ENCODE results near the gene CES3.
A peak's percentile ranks its signal among the peaks of the same experiment; 100 is the strongest.
"Not testable (repeated sequence)": the region's sequence is repeated elsewhere in the genome, so short reads cannot be mapped to it uniquely, and the experiment has no call there.

Gene CES3

GRCh38 chr16:66928702-66929388, 32.2 kb upstream of the CES3 start:
- Histone ChIP-seq H3K9ac (ENCODE audit: low read depth, low read length) (no peak overlapping the region), H3K36me3 (ENCODE audit: insufficient read depth, low read length) (peaks cover 8% of the 10 kb centered on the region), H3K4me3 (ENCODE audit: low read length) (no peak overlapping the region), H3K4me1 (ENCODE audit: control insufficient read depth, insufficient read depth, low read length) (peaks cover 47% of the 10 kb centered on the region), H3K9me3 (replicated peaks; ENCODE audit: low read length) (no peaks in the 10 kb centered on the region), H3K4me2 (ENCODE audit: low read length) (no peak overlapping the region), H3K27me3 (ENCODE audit: control insufficient read depth, insufficient read depth, low read length) (peaks cover 6% of the 10 kb centered on the region)

GRCh38 chr16:66930189-66930588, 30.9 kb upstream of the CES3 start:
- Histone ChIP-seq H3K36me3 (ENCODE audit: insufficient read depth, low read length) (peaks cover 8% of the 10 kb centered on the region), H3K9ac (ENCODE audit: low read depth, low read length) (no peak overlapping the region), H3K4me1 (ENCODE audit: control insufficient read depth, insufficient read depth, low read length) (peaks cover 41% of the 10 kb centered on the region), H3K4me3 (ENCODE audit: low read length) (no peak overlapping the region), H3K27me3 (ENCODE audit: control insufficient read depth, insufficient read depth, low read length) (no peaks in the 10 kb centered on the region), H3K4me2 (ENCODE audit: low read length) (no peak overlapping the region), H3K9me3 (replicated peaks; ENCODE audit: low read length) (no peaks in the 10 kb centered on the region)

GRCh38 chr16:66931665-66932064, 29.4 kb upstream of the CES3 start:
- Histone ChIP-seq H3K4me1 (ENCODE audit: control insufficient read depth, insufficient read depth, low read length) (peaks cover 39% of the 10 kb centered on the region), H3K9me3 (replicated peaks; ENCODE audit: low read length) (no peaks in the 10 kb centered on the region), H3K4me2 (ENCODE audit: low read length) (no peak overlapping the region), H3K9ac (ENCODE audit: low read depth, low read length) (no peak overlapping the region), H3K36me3 (ENCODE audit: insufficient read depth, low read length) (peaks cover 8% of the 10 kb centered on the region), H3K27me3 (ENCODE audit: control insufficient read depth, insufficient read depth, low read length) (no peaks in the 10 kb centered on the region), H3K4me3 (ENCODE audit: low read length) (no peak overlapping the region)

GRCh38 chr16:66932076-66932475, 29.0 kb upstream of the CES3 start:
- Histone ChIP-seq H3K9ac (ENCODE audit: low read depth, low read length) (no peak overlapping the region), H3K9me3 (replicated peaks; ENCODE audit: low read length) (no peaks in the 10 kb centered on the region), H3K27me3 (ENCODE audit: control insufficient read depth, insufficient read depth, low read length) (no peaks in the 10 kb centered on the region), H3K4me1 (ENCODE audit: control insufficient read depth, insufficient read depth, low read length) (peaks cover 35% of the 10 kb centered on the region), H3K4me2 (ENCODE audit: low read length) (no peak overlapping the region), H3K36me3 (ENCODE audit: insufficient read depth, low read length) (peaks cover 9% of the 10 kb centered on the region), H3K4me3 (ENCODE audit: low read length) (no peak overlapping the region)

- Histone ChIP-seq H3K36me3 (ENCODE audit: insufficient read depth, low read length) (peaks cover 22% of the 10 kb centered on the region), H3K4me3 (ENCODE audit: low read length) (peak overlapping the region; percentile 100), H3K4me1 (ENCODE audit: control insufficient read depth, insufficient read depth, low read length) (peaks cover 18% of the 10 kb centered on the region), H3K9ac (ENCODE audit: low read depth, low read length) (peak overlapping the region; percentile 100), H3K9me3 (replicated peaks; ENCODE audit: low read length) (no peaks in the 10 kb centered on the region), H3K27me3 (ENCODE audit: control insufficient read depth, insufficient read depth, low read length) (no peaks in the 10 kb centered on the region), H3K4me2 (ENCODE audit: low read length) (peak overlapping the region; percentile 95)
Observed at GRCh38 chr16:66933776-66934137, 27.3 kb upstream of the CES3 start.

GRCh38 chr16:66934138-66934838, 26.8 kb upstream of the CES3 start, which contains the start of gene CIAO2B:
CIAO2B (minus strand) TSS chr16:66934402; CDS start chr16:66934364, 38 bp downstream.
- Histone ChIP-seq H3K4me1 (ENCODE audit: control insufficient read depth, insufficient read depth, low read length) (peaks cover 18% of the 10 kb centered on the region), H3K27me3 (ENCODE audit: control insufficient read depth, insufficient read depth, low read length) (no peaks in the 10 kb centered on the region), H3K4me3 (ENCODE audit: low read length) (peak within 1 kb of the TSS; percentile 100), H3K9me3 (replicated peaks; ENCODE audit: low read length) (no peaks in the 10 kb centered on the region), H3K9ac (ENCODE audit: low read depth, low read length) (peak within 1 kb of the TSS; percentile 100), H3K36me3 (ENCODE audit: insufficient read depth, low read length) (peaks cover 22% of the 10 kb centered on the region), H3K4me2 (ENCODE audit: low read length) (peak within 1 kb of the TSS; percentile 95)

- peaks cover 18% of the 10 kb centered on the region for H3K4me1 ChIP-seq (ENCODE audit: control insufficient read depth, insufficient read depth, low read length)
- peak overlapping the region; percentile 95 for H3K4me2 ChIP-seq (ENCODE audit: low read length)
- not testable (repeated sequence) for H3K27me3 ChIP-seq (ENCODE audit: control insufficient read depth, insufficient read depth, low read length); H3K9me3 ChIP-seq (replicated peaks; ENCODE audit: low read length)
- H3K9ac ChIP-seq (ENCODE audit: low read depth, low read length), result peak overlapping the region; percentile 100
- H3K4me3 ChIP-seq (ENCODE audit: low read length), result peak overlapping the region; percentile 100
- peaks cover 25% of the 10 kb centered on the region for H3K36me3 ChIP-seq (ENCODE audit: insufficient read depth, low read length)
Observed at GRCh38 chr16:66934839-66935313, 26.2 kb upstream of the CES3 start.

- Histone ChIP-seq H3K9me3 (replicated peaks; ENCODE audit: low read length) (no peaks in the 10 kb centered on the region), H3K36me3 (ENCODE audit: insufficient read depth, low read length) (peaks cover 31% of the 10 kb centered on the region), H3K4me3 (ENCODE audit: low read length) (peak within 1 kb of the TSS; percentile 100), H3K27me3 (ENCODE audit: control insufficient read depth, insufficient read depth, low read length) (no peaks in the 10 kb centered on the region), H3K9ac (ENCODE audit: low read depth, low read length) (peak within 1 kb of the TSS; percentile 100), H3K4me1 (ENCODE audit: control insufficient read depth, insufficient read depth, low read length) (peaks cover 18% of the 10 kb centered on the region), H3K4me2 (ENCODE audit: low read length) (peak within 1 kb of the TSS; percentile 95)
Observed at GRCh38 chr16:66935314-66936011, 25.6 kb upstream of the CES3 start, which contains the start of gene CES2. CES2 (plus strand) TSS chr16:66935516; CDS start chr16:66935636, 120 bp downstream.

GRCh38 chr16:66936462-66936861, 24.6 kb upstream of the CES3 start:
- Histone ChIP-seq H3K4me1 (ENCODE audit: control insufficient read depth, insufficient read depth, low read length) (peaks cover 18% of the 10 kb centered on the region), H3K9me3 (replicated peaks; ENCODE audit: low read length) (no peaks in the 10 kb centered on the region), H3K4me3 (ENCODE audit: low read length) (no peak overlapping the region), H3K36me3 (ENCODE audit: insufficient read depth, low read length) (peaks cover 41% of the 10 kb centered on the region), H3K4me2 (ENCODE audit: low read length) (peak overlapping the region; percentile 95), H3K27me3 (ENCODE audit: control insufficient read depth, insufficient read depth, low read length) (no peaks in the 10 kb centered on the region), H3K9ac (ENCODE audit: low read depth, low read length) (peak overlapping the region; percentile 100)

- Histone ChIP-seq H3K4me3 (ENCODE audit: low read length) (no peak overlapping the region), H3K4me1 (ENCODE audit: control insufficient read depth, insufficient read depth, low read length) (peaks cover 18% of the 10 kb centered on the region), H3K9me3 (replicated peaks; ENCODE audit: low read length) (no peaks in the 10 kb centered on the region), H3K27me3 (ENCODE audit: control insufficient read depth, insufficient read depth, low read length) (no peaks in the 10 kb centered on the region), H3K4me2 (ENCODE audit: low read length) (no peak overlapping the region), H3K9ac (ENCODE audit: low read depth, low read length) (no peak overlapping the region), H3K36me3 (ENCODE audit: insufficient read depth, low read length) (peaks cover 42% of the 10 kb centered on the region)
Observed at GRCh38 chr16:66936889-66937554, 24.0 kb upstream of the CES3 start.
